Skeletal muscle cell (primary cell): ENCODE measurements around the gene HIBADH.
A peak's percentile ranks its signal among the peaks of the same experiment; 100 is the strongest.
"Not testable (repeated sequence)": the region's sequence is repeated elsewhere in the genome, so short reads cannot be mapped to it uniquely, and the experiment has no call there.

Experiments
- DNase-seq: peaks from one replicate; pipeline ENCODE4 v3.0.0-alpha.2; 2010; ENCODE audit warnings: low read depth
- H3K4me3 ChIP-seq: 2 replicates; pipeline ENCODE4 v1.5.1; 2011; ENCODE audit warnings: low read depth, mild to moderate bottlenecking, control low read depth, low read length, moderate library complexity

HIBADH gene

GRCh38 chr7:27685209-27685608 is 22.5 kb upstream of the HIBADH start:
- DNase-seq, result no peak
- no peak overlapping the region for H3K4me3 ChIP-seq

GRCh38 chr7:27684491-27684890 is 21.8 kb upstream of the HIBADH start:
- H3K4me3 ChIP-seq, result no peak overlapping the region
- DNase-seq, result no peak

- no peak overlapping the region for H3K4me3 ChIP-seq
- no peak for DNase-seq
Observed at GRCh38 chr7:27680610-27681009, 17.9 kb upstream of the HIBADH start.

GRCh38 chr7:27678617-27679260 is 16.1 kb upstream of the HIBADH start:
- no peak for DNase-seq

GRCh38 chr7:27677912-27678612 is 15.4 kb upstream of the HIBADH start:
- peak; percentile 79 for DNase-seq
- no peak overlapping the region for H3K4me3 ChIP-seq

More at GRCh38 chr7:27678617-27679260, 16.1 kb upstream of the HIBADH start:
- H3K4me3 ChIP-seq, result no peak overlapping the region

- H3K4me3 ChIP-seq, DNase-seq: not testable (repeated sequence)
Observed at GRCh38 chr7:27674126-27674525, 11.4 kb upstream of the HIBADH start.

- no peak for DNase-seq
Observed at GRCh38 chr7:27671675-27672074, 9.0 kb upstream of the HIBADH start.

GRCh38 chr7:27670676-27671075 is 8.0 kb upstream of the HIBADH start:
- no peak for DNase-seq
- no peak overlapping the region for H3K4me3 ChIP-seq

More at GRCh38 chr7:27671675-27672074, 9.0 kb upstream of the HIBADH start:
- no peak overlapping the region for H3K4me3 ChIP-seq

GRCh38 chr7:27670177-27670576 is 7.5 kb upstream of the HIBADH start:
- H3K4me3 ChIP-seq, result no peak overlapping the region
- DNase-seq, result no peak

GRCh38 chr7:27665531-27665930 is 2.8 kb upstream of the HIBADH start:
- H3K4me3 ChIP-seq, result no peak overlapping the region
- DNase-seq, result no peak

- DNase-seq, result no peak
- H3K4me3 ChIP-seq, result no peak overlapping the region
Observed at GRCh38 chr7:27663989-27664331, 1.3 kb upstream of the HIBADH start.

- peak overlapping the region; percentile 78 for H3K4me3 ChIP-seq
- DNase-seq, result no peak
Observed at GRCh38 chr7:27661811-27662489, 733 bp downstream of the HIBADH start.

- H3K4me3 ChIP-seq, result no peak overlapping the region
- no peak for DNase-seq
Observed at GRCh38 chr7:27656724-27657123, 6.0 kb downstream of the HIBADH start.

- no peak for DNase-seq
- no peak overlapping the region for H3K4me3 ChIP-seq
Observed at GRCh38 chr7:27655184-27655583, 7.5 kb downstream of the HIBADH start.

GRCh38 chr7:27652518-27652917 is 10.2 kb downstream of the HIBADH start:
- no peak overlapping the region for H3K4me3 ChIP-seq
- no peak for DNase-seq

- DNase-seq, result no peak
- H3K4me3 ChIP-seq, result no peak overlapping the region
Observed at GRCh38 chr7:27651702-27652101, 11.0 kb downstream of the HIBADH start.

GRCh38 chr7:27650283-27650682 is 12.4 kb downstream of the HIBADH start:
- no peak for DNase-seq
- H3K4me3 ChIP-seq, result no peak overlapping the region

- DNase-seq, result no peak
Observed at GRCh38 chr7:27647489-27647888, 15.2 kb downstream of the HIBADH start.

GRCh38 chr7:27647046-27647445 is 15.6 kb downstream of the HIBADH start:
- peak; percentile 64 for DNase-seq
- no peak overlapping the region for H3K4me3 ChIP-seq

More at GRCh38 chr7:27647489-27647888, 15.2 kb downstream of the HIBADH start:
- no peak overlapping the region for H3K4me3 ChIP-seq

- no peak overlapping the region for H3K4me3 ChIP-seq
- DNase-seq, result no peak
Observed at GRCh38 chr7:27642271-27642670, 20.4 kb downstream of the HIBADH start.
